ENCODE data around the gene OSBPL2.

Gene OSBPL2

GRCh38 chr20:62282103-62282502, 43.8 kb downstream of the OSBPL2 start:
- H3K9me3 ChIP-seq (replicated peaks; ENCODE audit: low read length), result no peaks in the 10 kb centered on the region
- no peak overlapping the region for H3K4me3 ChIP-seq (ENCODE audit: low read length)
- no peak overlapping the region for H3K4me2 ChIP-seq (ENCODE audit: low read length)
- no peaks in the 10 kb centered on the region for H3K27me3 ChIP-seq (ENCODE audit: control insufficient read depth, insufficient read depth, low read length)
- H3K4me1 ChIP-seq (ENCODE audit: control insufficient read depth, insufficient read depth, low read length), result no peaks in the 10 kb centered on the region
- peaks cover 65% of the 10 kb centered on the region for H3K36me3 ChIP-seq (ENCODE audit: insufficient read depth, low read length)
- no peak overlapping the region for H3K9ac ChIP-seq (ENCODE audit: low read depth, low read length)

GRCh38 chr20:62282877-62283503, 44.7 kb downstream of the OSBPL2 start:
- no peaks in the 10 kb centered on the region for H3K9me3 ChIP-seq (replicated peaks; ENCODE audit: low read length)
- no peak overlapping the region for H3K4me2 ChIP-seq (ENCODE audit: low read length)
- no peak overlapping the region for H3K4me3 ChIP-seq (ENCODE audit: low read length)
- H3K36me3 ChIP-seq (ENCODE audit: insufficient read depth, low read length), result peaks cover 65% of the 10 kb centered on the region
- H3K9ac ChIP-seq (ENCODE audit: low read depth, low read length), result no peak overlapping the region
- H3K27me3 ChIP-seq (ENCODE audit: control insufficient read depth, insufficient read depth, low read length), result no peaks in the 10 kb centered on the region
- H3K4me1 ChIP-seq (ENCODE audit: control insufficient read depth, insufficient read depth, low read length), result no peaks in the 10 kb centered on the region

GRCh38 chr20:62284448-62284847, 46.1 kb downstream of the OSBPL2 start:
- Histone ChIP-seq H3K4me2 (ENCODE audit: low read length) (no peak overlapping the region), H3K4me1 (ENCODE audit: control insufficient read depth, insufficient read depth, low read length) (no peaks in the 10 kb centered on the region), H3K9ac (ENCODE audit: low read depth, low read length) (no peak overlapping the region), H3K27me3 (ENCODE audit: control insufficient read depth, insufficient read depth, low read length) (no peaks in the 10 kb centered on the region), H3K4me3 (ENCODE audit: low read length) (no peak overlapping the region), H3K9me3 (replicated peaks; ENCODE audit: low read length) (no peaks in the 10 kb centered on the region), H3K36me3 (ENCODE audit: insufficient read depth, low read length) (peaks cover 57% of the 10 kb centered on the region)

GRCh38 chr20:62285151-62285550, 46.8 kb downstream of the OSBPL2 start:
- Histone ChIP-seq H3K4me3 (ENCODE audit: low read length) (no peak overlapping the region), H3K9me3 (replicated peaks; ENCODE audit: low read length) (no peaks in the 10 kb centered on the region), H3K36me3 (ENCODE audit: insufficient read depth, low read length) (peaks cover 50% of the 10 kb centered on the region), H3K4me2 (ENCODE audit: low read length) (no peak overlapping the region), H3K4me1 (ENCODE audit: control insufficient read depth, insufficient read depth, low read length) (no peaks in the 10 kb centered on the region), H3K27me3 (ENCODE audit: control insufficient read depth, insufficient read depth, low read length) (no peaks in the 10 kb centered on the region), H3K9ac (ENCODE audit: low read depth, low read length) (no peak overlapping the region)

GRCh38 chr20:62285722-62286121, 47.4 kb downstream of the OSBPL2 start:
- Histone ChIP-seq H3K4me3 (ENCODE audit: low read length) (no peak overlapping the region), H3K4me1 (ENCODE audit: control insufficient read depth, insufficient read depth, low read length) (no peaks in the 10 kb centered on the region), H3K9ac (ENCODE audit: low read depth, low read length) (no peak overlapping the region), H3K27me3 (ENCODE audit: control insufficient read depth, insufficient read depth, low read length) (no peaks in the 10 kb centered on the region), H3K36me3 (ENCODE audit: insufficient read depth, low read length) (peaks cover 45% of the 10 kb centered on the region), H3K9me3 (replicated peaks; ENCODE audit: low read length) (no peaks in the 10 kb centered on the region), H3K4me2 (ENCODE audit: low read length) (no peak overlapping the region)

GRCh38 chr20:62286493-62287064, 48.3 kb downstream of the OSBPL2 start:
- Histone ChIP-seq H3K4me2 (ENCODE audit: low read length) (no peak overlapping the region), H3K27me3 (ENCODE audit: control insufficient read depth, insufficient read depth, low read length) (no peaks in the 10 kb centered on the region), H3K4me3 (ENCODE audit: low read length) (no peak overlapping the region), H3K36me3 (ENCODE audit: insufficient read depth, low read length) (peaks cover 36% of the 10 kb centered on the region), H3K4me1 (ENCODE audit: control insufficient read depth, insufficient read depth, low read length) (no peaks in the 10 kb centered on the region), H3K9ac (ENCODE audit: low read depth, low read length) (no peak overlapping the region), H3K9me3 (replicated peaks; ENCODE audit: low read length) (no peaks in the 10 kb centered on the region)

- peaks cover 30% of the 10 kb centered on the region for H3K36me3 ChIP-seq (ENCODE audit: insufficient read depth, low read length)
Observed at GRCh38 chr20:62287129-62287528, 48.8 kb downstream of the OSBPL2 start.

GRCh38 chr20:62287759-62288534, 49.6 kb downstream of the OSBPL2 start:
- Histone ChIP-seq H3K36me3 (ENCODE audit: insufficient read depth, low read length) (peaks cover 30% of the 10 kb centered on the region), H3K4me3 (ENCODE audit: low read length) (no peak overlapping the region), H3K4me2 (ENCODE audit: low read length) (no peak overlapping the region), H3K27me3 (ENCODE audit: control insufficient read depth, insufficient read depth, low read length) (no peaks in the 10 kb centered on the region), H3K9me3 (replicated peaks; ENCODE audit: low read length) (no peaks in the 10 kb centered on the region), H3K4me1 (ENCODE audit: control insufficient read depth, insufficient read depth, low read length) (no peaks in the 10 kb centered on the region), H3K9ac (ENCODE audit: low read depth, low read length) (no peak overlapping the region)

More at GRCh38 chr20:62287129-62287528, 48.8 kb downstream of the OSBPL2 start:
- H3K27me3 ChIP-seq (ENCODE audit: control insufficient read depth, insufficient read depth, low read length), result no peaks in the 10 kb centered on the region
- no peaks in the 10 kb centered on the region for H3K9me3 ChIP-seq (replicated peaks; ENCODE audit: low read length)
- no peak overlapping the region for H3K4me2 ChIP-seq (ENCODE audit: low read length)
- H3K9ac ChIP-seq (ENCODE audit: low read depth, low read length), result no peak overlapping the region
- no peak overlapping the region for H3K4me3 ChIP-seq (ENCODE audit: low read length)
- no peaks in the 10 kb centered on the region for H3K4me1 ChIP-seq (ENCODE audit: control insufficient read depth, insufficient read depth, low read length)

- H3K4me2 ChIP-seq (ENCODE audit: low read length), result no peak overlapping the region
- H3K9ac ChIP-seq (ENCODE audit: low read depth, low read length), result no peak overlapping the region
- H3K4me3 ChIP-seq (ENCODE audit: low read length), result no peak overlapping the region
- H3K9me3 ChIP-seq (replicated peaks; ENCODE audit: low read length), result no peaks in the 10 kb centered on the region
- peaks cover 27% of the 10 kb centered on the region for H3K36me3 ChIP-seq (ENCODE audit: insufficient read depth, low read length)
- H3K27me3 ChIP-seq (ENCODE audit: control insufficient read depth, insufficient read depth, low read length), result no peaks in the 10 kb centered on the region
- no peaks in the 10 kb centered on the region for H3K4me1 ChIP-seq (ENCODE audit: control insufficient read depth, insufficient read depth, low read length)
Observed at GRCh38 chr20:62288535-62289105, 50.3 kb downstream of the OSBPL2 start.

- no peaks in the 10 kb centered on the region for H3K9me3 ChIP-seq (replicated peaks; ENCODE audit: low read length)
- peaks cover 27% of the 10 kb centered on the region for H3K36me3 ChIP-seq (ENCODE audit: insufficient read depth, low read length)
- no peaks in the 10 kb centered on the region for H3K4me1 ChIP-seq (ENCODE audit: control insufficient read depth, insufficient read depth, low read length)
- H3K4me2 ChIP-seq (ENCODE audit: low read length), result no peak overlapping the region
- no peaks in the 10 kb centered on the region for H3K27me3 ChIP-seq (ENCODE audit: control insufficient read depth, insufficient read depth, low read length)
- no peak overlapping the region for H3K4me3 ChIP-seq (ENCODE audit: low read length)
- no peak overlapping the region for H3K9ac ChIP-seq (ENCODE audit: low read depth, low read length)
Observed at GRCh38 chr20:62289131-62289530, 50.8 kb downstream of the OSBPL2 start.

- peaks cover 30% of the 10 kb centered on the region for H3K36me3 ChIP-seq (ENCODE audit: insufficient read depth, low read length)
- no peaks in the 10 kb centered on the region for H3K27me3 ChIP-seq (ENCODE audit: control insufficient read depth, insufficient read depth, low read length)
- H3K9me3 ChIP-seq (replicated peaks; ENCODE audit: low read length), result no peaks in the 10 kb centered on the region
- H3K9ac ChIP-seq (ENCODE audit: low read depth, low read length), result no peak overlapping the region
- no peak overlapping the region for H3K4me2 ChIP-seq (ENCODE audit: low read length)
- no peaks in the 10 kb centered on the region for H3K4me1 ChIP-seq (ENCODE audit: control insufficient read depth, insufficient read depth, low read length)
- H3K4me3 ChIP-seq (ENCODE audit: low read length), result no peak overlapping the region
Observed at GRCh38 chr20:62289898-62290297, 51.6 kb downstream of the OSBPL2 start.

Measured in skeletal muscle satellite cell (primary cell).